Uterus (tissue), 4 donors: ENCODE data around the gene ZBTB20. TPM values are rescaled to one million over a fixed set of nuclear protein-coding genes. Genes with fewer than 3 reads are reported as not detected.

Experiments
- DNase-seq, 2 donors: peaks; one replicate each; pipeline ENCODE4 v3.0.0-alpha.2; 2019 to 2020
- H3K27ac ChIP-seq, 2 donors: fragments of 200-600 bp; sonication (generic); 1 replicate in 1 of 2; 2 replicates in 1 of 2; pipeline ENCODE4 v1.5.1; 2016 to 2018
- H3K27me3 ChIP-seq, 2 donors: fragments of 200-600 bp; sonication (generic); one replicate each; pipeline ENCODE4 v1.5.1; 2018 to 2019; ENCODE audit warnings: control low read depth in 1 of 2
- H3K36me3 ChIP-seq, 2 donors: fragments of 200-600 bp; sonication (generic); one replicate each; pipeline ENCODE4 v1.5.1; 2019; ENCODE audit warnings: control low read depth in 1 of 2
- H3K4me1 ChIP-seq, 2 donors: fragments of 200-600 bp; sonication (generic); one replicate each; pipeline ENCODE4 v1.5.1; 2018 to 2019; ENCODE audit warnings: control low read depth in 1 of 2
- H3K4me3 ChIP-seq, 2 donors: fragments of 200-600 bp; sonication (generic); 1 replicate in 1 of 2; 2 replicates in 1 of 2; pipeline ENCODE4 v1.5.1; 2018 to 2019; ENCODE audit warnings: mild to moderate bottlenecking in 1 of 2
- H3K9me3 ChIP-seq, 2 donors: fragments of 200-600 bp; sonication (generic); one replicate each; pipeline ENCODE4 v1.5.1; 2019; ENCODE audit warnings: control low read depth in 1 of 2
- CTCF ChIP-seq, 4 experiments: fragments of 200-600 bp in 2 of 4; fragments of 450-650 bp in 2 of 4; sonication (generic) in 2 of 4; IDR thresholded peaks; one replicate each; pipeline ENCODE4 v1.5.1; 2016 to 2019; ENCODE audit warnings: antibody characterized with exemption in 4 of 4, mild to moderate bottlenecking in 2 of 4, moderate library complexity in 1 of 4
- POLR2A ChIP-seq, 2 donors: fragments of 450-650 bp; IDR thresholded peaks; one replicate each; pipeline ENCODE4 v1.6.1; 2016; ENCODE audit warnings: antibody characterized with exemption in 2 of 2, mild to moderate bottlenecking in 1 of 2, moderate library complexity in 1 of 2
- intact Hi-C: fragments of 100-400 bp; cut with DNase I; formaldehyde crosslinking; loops from one replicate; pipeline ENCODE4 v1.15.1; 2023; ENCODE audit warnings: low total_unique reads
- total RNA-seq, 4 donors: library from RNA; depleted of rRNA in 3 of 4; stranded (reverse); fragments of >200 nt in 3 of 4; gene quantifications; one replicate each; pipeline versions ENCODE4 v1.1.0 to v1.2.4, GENCODE V29; 2014 to 2023
- donor health status: DM: yes; HTN: yes; CAD: no.

ZBTB20 gene
- total RNA-seq, 4 donors from 2014 or later = 35.6 to 157 (median 85.1) TPM

DNA sequence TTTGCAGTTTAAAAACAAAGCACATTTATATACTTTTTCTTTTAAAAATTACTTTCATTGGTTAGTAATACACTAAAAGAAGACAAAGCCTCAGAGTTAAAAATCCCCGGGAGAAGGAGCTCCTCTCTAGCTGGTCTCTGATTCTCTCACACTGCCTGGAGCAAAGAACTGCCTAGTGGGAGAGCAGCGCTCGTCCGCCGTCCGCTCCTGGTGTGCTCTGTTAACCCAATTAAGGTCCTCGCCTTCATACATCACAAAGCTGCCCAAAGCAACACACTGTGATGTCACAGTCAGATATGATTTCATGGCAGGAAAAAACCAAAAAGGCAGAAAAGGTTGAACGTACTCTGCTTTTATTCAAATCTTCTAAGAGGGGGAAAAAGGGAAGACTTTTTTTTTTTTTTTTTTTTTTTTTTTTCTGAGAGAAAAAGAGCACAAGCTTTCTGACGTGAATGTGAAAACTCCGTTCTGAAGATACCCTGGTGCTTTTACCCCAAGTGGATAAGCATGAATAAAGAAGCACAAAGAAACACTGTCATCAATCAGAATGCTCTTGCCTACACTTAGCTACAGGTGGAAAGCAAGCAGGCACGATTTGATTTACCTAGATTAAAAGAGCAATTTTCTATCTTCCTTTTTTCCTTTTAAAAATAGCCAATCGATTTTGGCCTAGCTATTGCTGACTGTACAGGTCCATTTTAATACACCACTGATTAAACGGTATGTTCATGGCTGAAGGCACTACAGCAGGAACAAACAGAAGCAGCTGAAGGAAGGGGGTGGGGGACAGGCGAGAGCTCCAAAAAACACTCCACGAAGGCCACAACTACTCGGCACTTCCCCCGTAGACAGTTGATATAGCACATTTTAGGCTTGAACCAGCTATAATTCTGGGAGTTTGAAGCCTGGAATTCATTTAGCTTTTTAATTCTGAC, 738.1 kb downstream of the ZBTB20 start:
- TF ChIP-seq CTCF (IDR thresholded peaks at IDR 0.05) (no peak), POLR2A (IDR thresholded peaks at IDR 0.05) (no peak)
- no peak for DNase-seq
- peak overlapping the region; percentile 28 to 44 for H3K27ac ChIP-seq
- H3K4me3 ChIP-seq = no peak overlapping the region
- H3K27me3 ChIP-seq = no peaks in the 10 kb centered on the region
- no peaks in the 10 kb centered on the region for H3K36me3 ChIP-seq
- intact Hi-C loops = no loop called here
- no peaks in the 10 kb centered on the region for H3K9me3 ChIP-seq
- H3K4me1 ChIP-seq = no peaks in the 10 kb centered on the region

DNA sequence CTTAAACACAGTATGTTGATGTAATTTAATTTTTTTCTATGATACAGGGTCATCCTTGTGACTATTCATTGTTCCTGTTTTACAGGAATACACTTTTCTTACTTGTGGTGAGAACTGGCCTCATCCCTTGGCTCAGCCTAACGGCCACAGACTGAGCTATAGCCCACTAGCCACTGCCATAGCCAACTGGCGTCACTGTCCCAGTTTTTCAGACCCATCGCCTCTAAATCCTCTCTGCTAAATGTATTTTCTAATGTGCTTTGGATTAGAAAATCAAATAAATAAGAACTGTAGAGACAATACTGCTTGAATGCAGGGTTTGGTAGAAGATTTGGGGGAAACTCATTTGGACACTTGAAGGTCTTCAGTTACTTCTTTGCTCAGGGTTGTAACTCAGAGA, 740.2 kb downstream of the ZBTB20 start:
- no peaks in the 10 kb centered on the region for H3K9me3 ChIP-seq
- no peaks in the 10 kb centered on the region for H3K27me3 ChIP-seq
- intact Hi-C loops = no loop called here
- no peak overlapping the region for H3K27ac ChIP-seq
- no peaks in the 10 kb centered on the region for H3K4me1 ChIP-seq
- DNase-seq = no peak
- no peak overlapping the region for H3K4me3 ChIP-seq
- no peak for TF ChIP-seq CTCF (IDR thresholded peaks at IDR 0.05)
- TF ChIP-seq POLR2A (IDR thresholded peaks at IDR 0.05) = no peak
- no peaks in the 10 kb centered on the region for H3K36me3 ChIP-seq

GRCh38 chr3:114406286-114406685, 740.8 kb downstream of the ZBTB20 start:
- no peak overlapping the region for H3K27ac ChIP-seq
- H3K9me3 ChIP-seq = no peaks in the 10 kb centered on the region
- H3K27me3 ChIP-seq = no peaks in the 10 kb centered on the region
- H3K4me1 ChIP-seq = no peaks in the 10 kb centered on the region
- H3K36me3 ChIP-seq = no peaks in the 10 kb centered on the region
- no peak for TF ChIP-seq POLR2A (IDR thresholded peaks at IDR 0.05)
- intact Hi-C loops = no loop called here
- H3K4me3 ChIP-seq = no peak overlapping the region
- DNase-seq = no peak

DNA sequence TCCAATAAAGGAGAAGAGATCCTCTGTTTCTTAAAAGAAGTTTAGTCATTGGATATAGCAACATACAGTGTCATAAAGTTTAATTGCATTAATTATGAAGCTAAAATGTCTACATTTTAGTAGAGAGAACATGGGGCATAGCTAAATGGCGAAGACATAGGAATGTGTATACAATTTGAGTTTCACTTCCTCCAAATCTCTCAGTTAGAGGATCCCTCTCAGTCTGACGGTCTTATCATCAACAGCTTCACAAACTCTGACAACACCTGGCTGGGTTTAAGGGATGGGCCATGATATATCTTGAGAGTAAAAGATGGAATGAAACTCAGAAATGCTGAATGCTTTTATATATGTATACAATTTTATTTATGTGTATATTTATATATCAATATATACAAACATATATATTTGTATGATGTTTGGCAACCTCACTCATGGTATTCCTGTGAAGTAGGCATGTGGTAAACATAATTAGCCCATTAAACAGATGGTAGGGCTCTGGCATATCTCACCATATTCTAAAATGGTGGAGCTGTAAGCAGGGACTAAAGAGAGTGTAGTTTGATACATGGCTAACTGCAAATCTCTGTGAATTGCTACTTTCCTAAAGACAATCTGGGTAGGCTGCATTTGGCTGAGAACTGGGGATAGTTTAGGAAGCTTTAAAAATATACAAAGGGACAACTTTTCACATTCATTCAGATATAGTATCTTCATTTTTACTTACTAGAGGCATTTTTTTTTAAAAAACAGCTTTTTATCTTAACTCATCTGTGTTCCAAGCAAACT, 741.7 kb downstream of the ZBTB20 start:
- Histone ChIP-seq H3K36me3 (no peaks in the 10 kb centered on the region), H3K9me3 (no peaks in the 10 kb centered on the region), H3K27me3 (no peaks in the 10 kb centered on the region), H3K27ac (no peak overlapping the region), H3K4me3 (no peak overlapping the region), H3K4me1 (no peaks in the 10 kb centered on the region)
- no peak for DNase-seq
- no peak for TF ChIP-seq POLR2A (IDR thresholded peaks at IDR 0.05)
- TF ChIP-seq CTCF (IDR thresholded peaks at IDR 0.05) = no peak
- intact Hi-C loops = no loop called here

- Histone ChIP-seq H3K4me1 (no peaks in the 10 kb centered on the region), H3K27ac (no peak overlapping the region), H3K36me3 (no peaks in the 10 kb centered on the region), H3K27me3 (no peaks in the 10 kb centered on the region), H3K9me3 (no peaks in the 10 kb centered on the region), H3K4me3 (no peak overlapping the region)
- DNase-seq = no peak
- intact Hi-C loops = no loop called here
- TF ChIP-seq POLR2A (IDR thresholded peaks at IDR 0.05) = no peak
These were observed 742.5 kb downstream of the ZBTB20 start for GRCh38 chr3:114404590-114404989.

DNA sequence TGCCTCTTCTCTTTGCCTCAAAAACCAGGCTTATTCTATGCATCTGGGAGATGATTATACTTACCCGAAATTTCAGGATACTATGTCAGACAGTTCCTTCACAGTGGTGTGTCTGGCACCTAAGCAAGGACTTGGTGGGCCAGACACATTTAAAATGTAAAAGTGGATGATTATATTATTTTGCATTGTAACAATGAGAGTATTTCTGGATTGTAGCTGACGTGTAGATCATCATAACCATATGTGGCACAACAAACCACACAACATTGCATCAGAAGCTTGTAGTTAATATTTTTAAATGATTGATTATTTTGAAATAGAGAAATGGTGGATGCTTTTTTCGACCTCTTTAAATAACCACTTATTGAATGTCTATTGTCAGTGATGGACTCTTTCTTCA, 744.2 kb downstream of the ZBTB20 start:
- H3K36me3 ChIP-seq = no peaks in the 10 kb centered on the region
- H3K4me1 ChIP-seq = no peaks in the 10 kb centered on the region
- TF ChIP-seq CTCF (IDR thresholded peaks at IDR 0.05) = no peak
- intact Hi-C loops = no loop called here
- no peak for DNase-seq
- H3K27ac ChIP-seq = no peak overlapping the region
- H3K9me3 ChIP-seq = no peaks in the 10 kb centered on the region
- H3K27me3 ChIP-seq = no peaks in the 10 kb centered on the region
- no peak overlapping the region for H3K4me3 ChIP-seq
